Daoy (cell line): ENCODE measurements around the gene BNC2. TPM values are rescaled to one million over a fixed set of nuclear protein-coding genes. Genes with fewer than 3 reads are reported as not detected.
"Not testable (repeated sequence)": the region's sequence is repeated elsewhere in the genome, so short reads cannot be mapped to it uniquely, and the experiment has no call there.

Source experiments
- DNase-seq: peaks from one replicate; pipeline ENCODE4 v3.0.0-alpha.2; 2015; ENCODE audit warnings: low read depth
- total RNA-seq: library from RNA; depleted of rRNA; stranded (reverse); fragments of >200 nt; shearing (Covaris generic); gene quantifications from 2 replicates; pipeline ENCODE4 v1.2.3, GENCODE V29; 2014

Gene BNC2
- total RNA-seq, 1 experiment from 2014 or later: 6.7 TPM

GRCh38 chr9:16543686-16544085, 326.8 kb downstream of the BNC2 start:
- DNase-seq: no peak

- no peak for DNase-seq
These were observed 327.2 kb downstream of the BNC2 start for GRCh38 chr9:16543225-16543624.

GRCh38 chr9:16542290-16542689, 328.2 kb downstream of the BNC2 start:
- no peak for DNase-seq

GRCh38 chr9:16540743-16541613, 329.5 kb downstream of the BNC2 start:
- no peak for DNase-seq

GRCh38 chr9:16539626-16540025, 330.8 kb downstream of the BNC2 start:
- DNase-seq: not testable (repeated sequence)

- DNase-seq: no peak
These were observed 334.9 kb downstream of the BNC2 start for GRCh38 chr9:16535555-16535954.

GRCh38 chr9:16532681-16533450, 337.6 kb downstream of the BNC2 start:
- peak; percentile 53 for DNase-seq

GRCh38 chr9:16532272-16532671, 338.2 kb downstream of the BNC2 start:
- no peak for DNase-seq

GRCh38 chr9:16530669-16531642, 339.5 kb downstream of the BNC2 start:
- no peak for DNase-seq

- no peak for DNase-seq
These were observed 342.9 kb downstream of the BNC2 start for GRCh38 chr9:16527573-16527972.

GRCh38 chr9:16526380-16526779, 344.1 kb downstream of the BNC2 start:
- peak; percentile 19 for DNase-seq

GRCh38 chr9:16524823-16525222, 345.6 kb downstream of the BNC2 start:
- no peak for DNase-seq

- no peak for DNase-seq
These were observed 346.4 kb downstream of the BNC2 start for GRCh38 chr9:16524078-16524477.

- peak; percentile 60 for DNase-seq
These were observed 348.5 kb downstream of the BNC2 start for GRCh38 chr9:16521868-16522411.

- DNase-seq: no peak
These were observed 351.5 kb downstream of the BNC2 start for GRCh38 chr9:16519001-16519400.

- DNase-seq: no peak
These were observed 353.6 kb downstream of the BNC2 start for GRCh38 chr9:16516891-16517290.

GRCh38 chr9:16515879-16516301, 354.6 kb downstream of the BNC2 start:
- no peak for DNase-seq

- DNase-seq: no peak
These were observed 355.3 kb downstream of the BNC2 start for GRCh38 chr9:16515207-16515606.

- no peak for DNase-seq
These were observed 356.3 kb downstream of the BNC2 start for GRCh38 chr9:16514131-16514530.

GRCh38 chr9:16512281-16512680, 358.2 kb downstream of the BNC2 start:
- DNase-seq: no peak

GRCh38 chr9:16510482-16510881, 360.0 kb downstream of the BNC2 start:
- DNase-seq: no peak
